ENCODE data around the gene ACOXL.

Gene ACOXL

DNA sequence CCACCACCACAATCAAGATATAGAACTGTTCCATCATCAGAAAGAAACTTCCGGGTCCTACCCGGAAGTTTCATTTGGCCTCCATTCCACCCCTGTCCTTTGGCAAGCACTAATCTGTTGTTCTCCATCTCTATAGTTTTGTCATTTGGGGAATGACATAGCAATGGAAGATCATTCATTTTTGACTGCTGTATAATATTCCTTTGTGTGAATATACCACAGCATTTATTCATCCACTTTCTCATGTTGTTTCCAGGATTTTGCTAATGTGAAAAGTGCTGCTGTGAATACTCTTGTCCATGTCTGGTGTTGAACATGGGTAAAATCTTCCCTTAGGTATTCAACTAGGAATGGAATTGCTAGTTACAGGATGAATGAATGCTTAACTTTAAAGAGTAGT is 53.1 kb downstream of the ACOXL start:
- no peak for DNase-seq (ENCODE audit: low read depth, low spot score)
- no peak overlapping the region for H3K4me3 ChIP-seq (ENCODE audit: low read depth, low read length)
- TF ChIP-seq, protein P1, sequence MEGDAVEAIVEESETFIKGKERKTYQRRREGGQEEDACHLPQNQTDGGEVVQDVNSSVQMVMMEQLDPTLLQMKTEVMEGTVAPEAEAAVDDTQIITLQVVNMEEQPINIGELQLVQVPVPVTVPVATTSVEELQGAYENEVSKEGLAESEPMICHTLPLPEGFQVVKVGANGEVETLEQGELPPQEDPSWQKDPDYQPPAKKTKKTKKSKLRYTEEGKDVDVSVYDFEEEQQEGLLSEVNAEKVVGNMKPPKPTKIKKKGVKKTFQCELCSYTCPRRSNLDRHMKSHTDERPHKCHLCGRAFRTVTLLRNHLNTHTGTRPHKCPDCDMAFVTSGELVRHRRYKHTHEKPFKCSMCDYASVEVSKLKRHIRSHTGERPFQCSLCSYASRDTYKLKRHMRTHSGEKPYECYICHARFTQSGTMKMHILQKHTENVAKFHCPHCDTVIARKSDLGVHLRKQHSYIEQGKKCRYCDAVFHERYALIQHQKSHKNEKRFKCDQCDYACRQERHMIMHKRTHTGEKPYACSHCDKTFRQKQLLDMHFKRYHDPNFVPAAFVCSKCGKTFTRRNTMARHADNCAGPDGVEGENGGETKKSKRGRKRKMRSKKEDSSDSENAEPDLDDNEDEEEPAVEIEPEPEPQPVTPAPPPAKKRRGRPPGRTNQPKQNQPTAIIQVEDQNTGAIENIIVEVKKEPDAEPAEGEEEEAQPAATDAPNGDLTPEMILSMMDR (IDR thresholded peaks at IDR 0.05; ENCODE audit: insufficient read depth, low read length, missing control alignments): no peak
- POLR2A ChIA-PET: no interaction called here
- CTCF ChIA-PET: no interaction called here

DNA sequence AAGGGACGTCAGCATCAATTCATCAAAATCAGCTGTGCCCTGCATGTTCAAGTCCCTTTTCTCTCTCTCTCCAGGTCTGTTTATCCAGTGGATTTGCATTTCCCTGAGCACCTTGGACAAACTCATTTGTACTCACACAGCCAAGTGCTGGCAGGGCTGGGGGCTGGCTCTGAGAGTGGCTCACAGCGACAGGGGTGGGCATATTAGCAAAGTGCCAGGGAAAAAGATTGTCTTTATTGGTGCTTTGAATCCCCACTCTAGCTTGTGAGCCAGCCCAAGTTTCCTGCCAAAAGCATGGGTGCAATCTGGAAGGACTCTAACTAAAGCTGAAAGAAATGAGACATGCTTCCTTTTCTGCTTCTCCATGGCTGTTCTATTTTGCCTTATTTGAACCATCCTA is 56.6 kb downstream of the ACOXL start:
- CTCF ChIA-PET: interaction anchor here (0.6 to 1.5 kb wide), 2 partner anchors 23 kb away, joined by 3 read pairs; no protein-coding TSS in a partner anchor
- TF ChIP-seq, protein P1 (IDR thresholded peaks at IDR 0.05; ENCODE audit: insufficient read depth, low read length, missing control alignments): no peak
- H3K4me3 ChIP-seq (ENCODE audit: low read depth, low read length): no peak overlapping the region
- DNase-seq (ENCODE audit: low read depth, low spot score): no peak
- POLR2A ChIA-PET: no interaction called here

DNA sequence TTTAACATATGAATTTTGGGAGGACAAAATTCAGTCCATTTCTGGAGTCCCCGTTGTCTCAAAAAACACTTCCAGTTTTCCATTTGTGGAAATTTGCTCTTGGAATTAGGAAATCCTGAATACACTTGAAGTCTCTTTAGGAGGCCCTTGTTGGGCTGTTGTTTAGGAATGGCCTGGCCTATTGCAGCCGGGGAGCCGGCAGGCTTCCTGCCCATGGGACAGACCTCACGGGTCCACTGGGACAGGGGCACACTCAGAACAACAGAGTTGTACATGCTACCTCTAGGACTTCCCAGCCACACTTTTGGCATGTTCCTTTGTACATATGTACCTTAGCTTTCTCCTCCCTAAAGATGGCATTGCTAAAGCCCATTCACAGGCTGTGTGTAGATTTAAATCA is 57.3 kb downstream of the ACOXL start:
- TF ChIP-seq, protein P1 (IDR thresholded peaks at IDR 0.05; ENCODE audit: insufficient read depth, low read length, missing control alignments): no peak
- H3K4me3 ChIP-seq (ENCODE audit: low read depth, low read length): no peak overlapping the region
- POLR2A ChIA-PET: no interaction called here
- CTCF ChIA-PET: interaction anchor here (0.6 kb wide), 1 partner anchor 22 kb away, joined by 3 read pairs; no protein-coding TSS in a partner anchor
- DNase-seq (ENCODE audit: low read depth, low spot score): no peak

DNA sequence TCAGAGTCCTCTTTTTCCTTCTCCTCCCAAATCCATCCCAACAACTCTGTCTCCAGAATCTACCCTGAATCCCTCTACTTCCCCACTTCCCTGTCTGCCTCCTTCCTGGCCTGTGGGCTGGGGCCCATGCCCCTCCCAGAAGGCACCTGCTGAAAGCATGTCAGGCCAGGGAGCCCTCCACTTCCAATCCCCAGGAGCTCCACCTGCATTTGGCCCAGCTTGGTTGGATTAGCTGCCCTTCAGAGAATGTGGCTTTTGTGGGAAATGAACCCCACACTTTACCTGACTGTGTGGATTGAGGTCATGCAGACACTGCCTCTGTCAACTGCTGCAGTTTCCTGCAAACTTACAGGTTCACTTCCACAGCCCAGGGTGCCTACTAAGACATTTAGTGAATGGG is 58.5 kb downstream of the ACOXL start:
- DNase-seq (ENCODE audit: low read depth, low spot score): no peak
- TF ChIP-seq, protein P1 (IDR thresholded peaks at IDR 0.05; ENCODE audit: insufficient read depth, low read length, missing control alignments): no peak
- CTCF ChIA-PET: no interaction called here
- POLR2A ChIA-PET: no interaction called here
- no peak overlapping the region for H3K4me3 ChIP-seq (ENCODE audit: low read depth, low read length)

DNA sequence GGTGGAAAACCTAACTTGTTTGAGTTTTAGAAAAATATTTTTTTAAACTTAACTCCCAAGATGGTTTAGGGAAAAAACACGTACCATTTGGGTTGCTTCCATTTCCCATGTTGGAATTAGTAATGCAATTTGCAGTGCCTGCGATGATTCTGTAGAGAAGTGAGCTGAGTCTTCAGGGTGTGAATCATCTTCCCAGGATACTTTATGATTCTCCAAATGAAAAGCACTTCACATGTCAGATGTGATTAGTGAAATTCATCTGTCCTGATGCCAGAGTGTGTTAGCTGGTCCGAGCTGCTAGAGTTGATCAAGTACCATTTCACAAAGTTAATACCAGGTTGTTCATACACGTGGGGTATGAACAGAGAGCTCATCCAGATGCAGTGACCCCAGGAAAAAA is 59.1 kb downstream of the ACOXL start:
- H3K4me3 ChIP-seq (ENCODE audit: low read depth, low read length): no peak overlapping the region
- TF ChIP-seq, protein P1 (IDR thresholded peaks at IDR 0.05; ENCODE audit: insufficient read depth, low read length, missing control alignments): no peak
- ChIA-PET POLR2A (no interaction called here), CTCF (interaction anchor here (1.0 kb wide), 1 partner anchor 20 kb away, joined by 3 read pairs; no protein-coding TSS in a partner anchor)
- DNase-seq (ENCODE audit: low read depth, low spot score): no peak

DNA sequence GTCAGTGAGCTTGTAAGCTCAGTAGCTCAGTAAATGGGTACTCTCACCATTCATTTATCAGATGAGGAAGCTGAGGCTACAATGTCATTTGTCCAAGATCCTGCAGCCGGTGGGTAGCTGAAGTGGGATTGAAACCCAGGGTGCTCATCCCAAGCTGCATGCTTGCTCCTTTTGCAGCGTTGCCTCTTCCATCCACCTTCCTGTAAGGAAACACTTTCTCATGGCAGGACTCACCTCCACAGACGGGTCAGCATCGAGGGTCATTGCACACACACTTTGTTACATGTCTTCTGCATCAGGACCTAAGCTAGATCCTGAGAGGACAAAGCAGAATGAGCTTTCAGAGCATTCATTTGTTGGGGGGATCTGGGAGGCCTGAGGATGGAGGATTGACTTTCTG is 60.7 kb downstream of the ACOXL start:
- H3K4me3 ChIP-seq (ENCODE audit: low read depth, low read length): no peak overlapping the region
- ChIA-PET CTCF (interaction anchor here (1.2 kb wide), 1 partner anchor 20 kb away, joined by 3 read pairs; no protein-coding TSS in a partner anchor), POLR2A (no interaction called here)
- no peak for DNase-seq (ENCODE audit: low read depth, low spot score)
- TF ChIP-seq, protein P1 (IDR thresholded peaks at IDR 0.05; ENCODE audit: insufficient read depth, low read length, missing control alignments): no peak

Measured in AG04449 (cell line).